Measurements from ENCODE around the gene CBFA2T3.

DNA sequence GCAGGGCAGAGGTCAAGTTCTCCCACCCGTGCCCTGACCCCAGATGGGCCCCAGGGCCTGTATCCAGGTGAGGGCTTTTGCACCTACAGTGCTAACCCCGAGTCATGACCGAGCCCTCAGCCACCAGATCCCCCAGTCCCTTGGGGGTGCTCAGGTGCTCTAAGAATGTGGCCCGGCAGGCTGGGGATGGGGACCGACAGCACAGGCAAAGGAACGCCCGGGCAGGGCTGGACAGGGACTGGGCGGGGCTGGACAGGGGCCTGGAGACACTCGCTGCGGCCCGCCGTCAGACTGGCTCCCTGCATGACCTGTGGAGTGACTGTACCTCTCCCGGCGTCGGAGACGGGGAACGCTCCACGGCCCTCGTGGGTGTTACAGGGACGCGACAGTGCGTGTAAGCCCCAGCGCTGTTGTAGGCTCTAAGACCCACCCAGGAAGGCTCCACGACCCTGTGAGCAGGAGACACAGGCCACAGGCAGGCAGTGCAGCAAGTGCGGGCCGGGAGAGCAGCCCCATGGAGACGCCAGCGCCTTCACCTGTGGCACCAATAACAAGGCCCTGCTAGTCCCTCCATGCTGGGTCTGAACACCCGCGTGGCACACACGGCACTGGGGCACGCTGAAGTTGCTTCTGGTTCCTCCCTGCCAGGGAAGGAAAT lies 38.8 kb downstream of the CBFA2T3 start:
- TF ChIP-seq ZNF274 (IDR thresholded peaks at IDR 0.05; ENCODE audit: low read depth, low read length) (no peak), YY1 (IDR thresholded peaks at IDR 0.05; ENCODE audit: insufficient read depth, insufficient read length) (no peak)
